ENCODE data around the gene FHIT. TPM values are rescaled to one million over a fixed set of nuclear protein-coding genes. Genes with fewer than 3 reads are reported as not detected.
A peak's percentile ranks its signal among the peaks of the same experiment; 100 is the strongest.

The FHIT gene
- total and polyA plus RNA-seq, 8 donors = 1.8 to 10.6 (median 7.1) TPM

- no peak overlapping the region for H3K27ac ChIP-seq
- DNase-seq = no peak
- no peaks in the 10 kb centered on the region for H3K9me3 ChIP-seq
- no peaks in the 10 kb centered on the region for H3K27me3 ChIP-seq
- H3K36me3 ChIP-seq = no peaks in the 10 kb centered on the region
- TF ChIP-seq, protein P1, sequence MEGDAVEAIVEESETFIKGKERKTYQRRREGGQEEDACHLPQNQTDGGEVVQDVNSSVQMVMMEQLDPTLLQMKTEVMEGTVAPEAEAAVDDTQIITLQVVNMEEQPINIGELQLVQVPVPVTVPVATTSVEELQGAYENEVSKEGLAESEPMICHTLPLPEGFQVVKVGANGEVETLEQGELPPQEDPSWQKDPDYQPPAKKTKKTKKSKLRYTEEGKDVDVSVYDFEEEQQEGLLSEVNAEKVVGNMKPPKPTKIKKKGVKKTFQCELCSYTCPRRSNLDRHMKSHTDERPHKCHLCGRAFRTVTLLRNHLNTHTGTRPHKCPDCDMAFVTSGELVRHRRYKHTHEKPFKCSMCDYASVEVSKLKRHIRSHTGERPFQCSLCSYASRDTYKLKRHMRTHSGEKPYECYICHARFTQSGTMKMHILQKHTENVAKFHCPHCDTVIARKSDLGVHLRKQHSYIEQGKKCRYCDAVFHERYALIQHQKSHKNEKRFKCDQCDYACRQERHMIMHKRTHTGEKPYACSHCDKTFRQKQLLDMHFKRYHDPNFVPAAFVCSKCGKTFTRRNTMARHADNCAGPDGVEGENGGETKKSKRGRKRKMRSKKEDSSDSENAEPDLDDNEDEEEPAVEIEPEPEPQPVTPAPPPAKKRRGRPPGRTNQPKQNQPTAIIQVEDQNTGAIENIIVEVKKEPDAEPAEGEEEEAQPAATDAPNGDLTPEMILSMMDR (IDR thresholded peaks at IDR 0.05) = no peak
- no peak for TF ChIP-seq POLR2A (IDR thresholded peaks at IDR 0.05)
- TF ChIP-seq POLR2AphosphoS5 (IDR thresholded peaks at IDR 0.05) = no peak
- TF ChIP-seq EP300 (IDR thresholded peaks at IDR 0.05) = no peak
- H3K4me1 ChIP-seq = no peaks in the 10 kb centered on the region
- H3K4me3 ChIP-seq = no peak overlapping the region
- WGBS, 5 donors = 94 to 98% (median 96%) methylated on average over 3 of the region's 3 CpGs
- intact Hi-C loops (cut with DNase I; ENCODE audit: low total_unique reads) = no loop called here
These were observed 548.2 kb downstream of the FHIT start for GRCh38 chr3:60703008-60703407.

DNA sequence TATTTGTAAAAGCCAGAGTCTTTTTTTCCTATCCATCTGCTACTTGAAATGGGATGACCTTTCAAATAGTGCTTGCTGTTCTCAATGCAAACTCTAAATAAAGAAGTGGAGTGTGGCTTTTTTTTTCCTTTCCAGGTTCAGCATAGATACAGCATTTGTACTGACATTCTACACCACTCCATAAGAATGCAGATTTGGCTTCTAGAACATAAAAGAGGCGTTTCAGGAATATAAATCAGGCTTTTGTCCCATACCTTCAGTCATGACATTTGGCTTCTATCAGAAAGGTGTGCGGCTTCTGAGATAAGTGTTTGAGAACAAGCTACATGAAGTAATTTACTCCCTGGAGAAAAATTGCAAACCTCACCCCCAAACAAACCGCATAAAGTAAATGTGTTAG lies 553.1 kb downstream of the FHIT start:
- Histone ChIP-seq H3K4me1 (no peaks in the 10 kb centered on the region), H3K27me3 (no peaks in the 10 kb centered on the region), H3K27ac (no peak overlapping the region), H3K9me3 (no peaks in the 10 kb centered on the region), H3K4me3 (no peak overlapping the region), H3K36me3 (no peaks in the 10 kb centered on the region)
- WGBS, 5 donors = 27 to 55% (median 50%) methylated on average over 3 of the region's 3 CpGs
- TF ChIP-seq, protein P1 (IDR thresholded peaks at IDR 0.05) = no peak
- TF ChIP-seq POLR2AphosphoS5 (IDR thresholded peaks at IDR 0.05) = no peak
- DNase-seq = peak in 1 of 2 donors; percentile 1
- intact Hi-C loops (cut with DNase I; ENCODE audit: low total_unique reads) = no loop called here

DNA sequence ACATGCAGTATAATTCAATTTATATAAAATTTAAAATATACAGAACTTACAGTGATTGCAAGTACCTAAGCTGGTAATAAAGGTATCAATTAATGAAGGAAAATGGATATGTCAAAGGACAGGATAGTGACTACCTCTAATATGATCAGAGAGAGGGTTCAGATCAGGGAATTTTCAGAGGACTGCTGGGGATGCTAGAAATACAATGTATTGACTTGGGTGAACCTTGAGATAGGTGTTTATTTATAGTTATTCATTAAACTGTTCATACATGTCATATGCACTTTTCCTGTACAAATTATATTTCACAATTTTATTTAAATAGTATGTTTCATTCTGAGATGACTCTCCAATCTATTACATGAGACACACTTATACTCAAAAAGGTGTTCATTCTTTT lies 554.1 kb downstream of the FHIT start:
- DNase-seq = no peak
- H3K27me3 ChIP-seq = no peaks in the 10 kb centered on the region
- no peaks in the 10 kb centered on the region for H3K9me3 ChIP-seq
- H3K27ac ChIP-seq = no peak overlapping the region
- no peak overlapping the region for H3K4me3 ChIP-seq
- no peaks in the 10 kb centered on the region for H3K4me1 ChIP-seq
- intact Hi-C loops (cut with DNase I; ENCODE audit: low total_unique reads) = no loop called here
- no peaks in the 10 kb centered on the region for H3K36me3 ChIP-seq
- TF ChIP-seq, protein P1 (IDR thresholded peaks at IDR 0.05) = no peak
- no peak for TF ChIP-seq EP300 (IDR thresholded peaks at IDR 0.05)
- TF ChIP-seq POLR2AphosphoS5 (IDR thresholded peaks at IDR 0.05) = no peak
- TF ChIP-seq POLR2A (IDR thresholded peaks at IDR 0.05) = no peak

DNA sequence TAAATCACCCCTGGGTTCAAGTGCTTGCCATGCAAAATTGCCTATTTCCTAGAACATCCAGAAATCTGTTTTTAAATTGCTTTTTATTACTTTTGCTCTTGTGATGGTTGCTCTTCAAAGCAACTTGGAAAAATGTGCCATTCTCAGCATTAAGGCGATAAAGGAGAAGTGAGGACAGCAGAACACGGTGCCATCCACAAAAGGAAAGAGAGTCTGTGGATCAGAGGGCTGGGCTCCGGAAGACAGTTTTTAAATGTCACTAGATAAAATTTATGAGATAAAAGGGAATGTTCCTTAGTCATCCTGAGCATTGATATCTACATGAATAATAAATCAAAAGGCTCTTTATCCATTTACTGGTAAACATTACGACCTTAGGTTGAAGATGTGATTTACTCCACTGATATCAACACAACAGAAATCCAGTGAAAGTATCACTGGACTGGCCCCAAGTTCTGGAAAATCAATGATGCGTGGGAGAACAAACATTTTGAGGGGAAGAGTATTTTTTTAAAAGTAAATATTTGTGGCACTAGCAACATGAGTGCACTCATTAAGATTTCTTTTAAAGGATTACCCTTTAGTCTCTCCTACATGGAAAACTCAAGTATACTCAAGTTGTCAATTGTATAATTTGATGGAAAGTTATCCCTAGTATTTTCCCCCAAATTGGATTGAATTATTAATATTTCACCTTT lies 554.7 kb downstream of the FHIT start:
- Histone ChIP-seq H3K27ac (no peak overlapping the region), H3K9me3 (no peaks in the 10 kb centered on the region), H3K4me3 (no peak overlapping the region), H3K27me3 (no peaks in the 10 kb centered on the region), H3K4me1 (no peaks in the 10 kb centered on the region), H3K36me3 (no peaks in the 10 kb centered on the region)
- WGBS, 5 donors = 76 to 84% (median 82%) methylated on average over 5 of the region's 5 CpGs
- no peak for DNase-seq
- TF ChIP-seq EP300 (IDR thresholded peaks at IDR 0.05) = no peak
- no peak for TF ChIP-seq POLR2AphosphoS5 (IDR thresholded peaks at IDR 0.05)
- TF ChIP-seq, protein P1 (IDR thresholded peaks at IDR 0.05) = no peak
- no peak for TF ChIP-seq POLR2A (IDR thresholded peaks at IDR 0.05)
- intact Hi-C loops (cut with DNase I; ENCODE audit: low total_unique reads) = no loop called here
